Liver (tissue), 9 donors: ENCODE data around the gene BCAS1. TPM values are rescaled to one million over a fixed set of nuclear protein-coding genes. Genes with fewer than 3 reads are reported as not detected.

Source experiments
- DNase-seq: peaks from one replicate; pipeline ENCODE4 v3.0.0-alpha.2; 2017; ENCODE audit warnings: low spot score
- H3K27ac ChIP-seq, 2 donors: one replicate each; pipeline ENCODE4 v1.7.0; 2013; ENCODE audit warnings: inconsistent platforms in 2 of 2, low read length in 2 of 2, control low read depth in 1 of 2, low read depth in 1 of 2, mild to moderate bottlenecking in 1 of 2
- H3K27me3 ChIP-seq, 4 donors: one replicate each; pipeline versions ENCODE4 v1.6.1 to v1.7.0; 2013; ENCODE audit warnings: low read length in 3 of 4, inconsistent platforms in 1 of 4, mild to moderate bottlenecking in 1 of 4, moderate library complexity in 1 of 4; ENCODE audit not compliant: control insufficient read depth in 4 of 4, insufficient read depth in 4 of 4
- H3K36me3 ChIP-seq, 4 donors: one replicate each; pipeline versions ENCODE4 v1.6.1 to v1.7.0; 2013; ENCODE audit warnings: low read length in 3 of 4, mild to moderate bottlenecking in 3 of 4, low read depth in 1 of 4, moderate library complexity in 1 of 4; ENCODE audit not compliant: control insufficient read depth in 4 of 4, insufficient read depth in 3 of 4
- H3K4me1 ChIP-seq, 4 donors: one replicate each; pipeline versions ENCODE4 v1.6.1 to v1.7.0; 2013; ENCODE audit warnings: low read length in 3 of 4, mild to moderate bottlenecking in 3 of 4, moderate library complexity in 1 of 4; ENCODE audit not compliant: control insufficient read depth in 4 of 4, insufficient read depth in 4 of 4
- H3K4me3 ChIP-seq, 3 donors: one replicate each; pipeline versions ENCODE4 v1.6.1 to v1.7.0; 2013; ENCODE audit warnings: low read length in 3 of 3, control low read depth in 1 of 3, low read depth in 1 of 3, mild to moderate bottlenecking in 1 of 3
- H3K9ac ChIP-seq, 2 donors: one replicate each; pipeline ENCODE4 v1.7.0; 2013; ENCODE audit warnings: low read length in 2 of 2, mild to moderate bottlenecking in 2 of 2, moderate library complexity in 2 of 2, control low read depth in 1 of 2, low read depth in 1 of 2
- H3K9me3 ChIP-seq, 4 donors: one replicate each; pipeline versions ENCODE4 v1.6.1 to v1.7.0; 2013; ENCODE audit warnings: low read length in 3 of 4; ENCODE audit not compliant: control insufficient read depth in 4 of 4
- ATF3 ChIP-seq: IDR thresholded peaks from 2 replicates; pipeline ENCODE4 v1.6.1; 2016; ENCODE audit warnings: antibody characterized with exemption
- CTCF ChIP-seq: fragments of 150-350 bp; IDR thresholded peaks from 2 replicates; pipeline ENCODE4 v1.5.1; 2017; ENCODE audit warnings: improper control_type of control experiment, low read depth, low read length; ENCODE audit not compliant: missing input control
- EGR1 ChIP-seq, 2 donors: IDR thresholded peaks; 2 replicates each; pipeline ENCODE4 v1.6.1; 2016 to 2018; ENCODE audit warnings: antibody characterized with exemption in 2 of 2, low read depth in 2 of 2
- FOXA1 ChIP-seq: IDR thresholded peaks from 2 replicates; pipeline ENCODE4 v1.6.1; 2016; ENCODE audit warnings: antibody characterized with exemption
- HNF4A ChIP-seq, 2 donors: conservative IDR thresholded peaks; 2 replicates each; pipeline ENCODE4 v1.6.1; 2016; ENCODE audit warnings: antibody characterized with exemption in 2 of 2, mild to moderate bottlenecking in 2 of 2
- NR2F2 ChIP-seq: IDR thresholded peaks from 2 replicates; pipeline ENCODE4 v1.6.1; 2016; ENCODE audit warnings: antibody characterized with exemption
- RAD21 ChIP-seq, 2 donors: IDR thresholded peaks; 2 replicates each; pipeline ENCODE4 v1.6.1; 2016; ENCODE audit warnings: antibody characterized with exemption in 2 of 2, mild to moderate bottlenecking in 2 of 2
- REST ChIP-seq: IDR thresholded peaks from 2 replicates; pipeline ENCODE4 v1.6.1; 2016; ENCODE audit warnings: antibody characterized with exemption, mild to moderate bottlenecking
- SP1 ChIP-seq: IDR thresholded peaks from 2 replicates; pipeline ENCODE4 v1.6.1; 2018; ENCODE audit warnings: antibody characterized with exemption, mild to moderate bottlenecking
- YY1 ChIP-seq: IDR thresholded peaks from 2 replicates; pipeline ENCODE4 v1.6.1; 2016; ENCODE audit warnings: antibody characterized with exemption, mild to moderate bottlenecking
- ZBTB33 ChIP-seq: IDR thresholded peaks from 2 replicates; pipeline ENCODE4 v1.6.1; 2016; ENCODE audit warnings: antibody characterized with exemption
- WGBS: extraction: QIAGEN DNeasy Blood & Tissue Kit; methylation state at CpG from one replicate; pipeline ENCODE4 v1.1.7; 2013; 5-methylcytosine and 5-hydroxymethylcytosine counted together
- polyA plus RNA-seq, 2 donors: library from polyadenylated mRNA; stranded (reverse) in 1 of 2; unstranded in 1 of 2; fragments of 200-250 nt in 1 of 2; fragments of >200 nt in 1 of 2; fragmentation: Nextera tagmentation in 1 of 2; extraction: Ambion mirVana in 1 of 2; gene quantifications; one replicate each; pipeline versions ENCODE4 v1.2.1 to v1.2.3, GENCODE V29; 2013 to 2015
- total RNA-seq, 2 donors: library from RNA; depleted of rRNA; stranded (reverse); fragments of >200 nt; gene quantifications; one replicate each; pipeline ENCODE4 v1.2.3, GENCODE V29; 2014
- donor health status: healthy.
- donor health status: healthy.
- donor health status: healthy.
- donor health status: healthy.
- donor health status: healthy.

BCAS1 gene
- total and polyA plus RNA-seq, 4 donors, result under 0.01 to 0.93 (median 0.04) TPM

GRCh38 chr20:54015496-54015895, 54.9 kb downstream of the BCAS1 start:
- TF ChIP-seq ZBTB33 (no peak), FOXA1 (no peak), EGR1 (IDR thresholded peaks at IDR 0.05; ENCODE audit: low read depth in 2 of 2) (no peak), YY1 (no peak), HNF4A (conservative IDR thresholded peaks at IDR 0.05) (no peak), CTCF (no peak), RAD21 (IDR thresholded peaks at IDR 0.05) (no peak), REST (no peak)
- Histone ChIP-seq H3K27me3 (no peaks in the 10 kb centered on the region), H3K4me3 (no peak overlapping the region), H3K9ac (no peak overlapping the region), H3K4me1 (no peaks in the 10 kb centered on the region), H3K36me3 (no peaks in the 10 kb centered on the region), H3K9me3 (no peaks in the 10 kb centered on the region), H3K27ac (no peak overlapping the region)
- WGBS, result 84% methylated on average over 1 of the region's 1 CpG
- no peak for DNase-seq

- Histone ChIP-seq H3K9ac (no peak overlapping the region), H3K27ac (no peak overlapping the region), H3K4me3 (no peak overlapping the region), H3K36me3 (no peaks in the 10 kb centered on the region), H3K9me3 (no peaks in the 10 kb centered on the region), H3K27me3 (no peaks in the 10 kb centered on the region), H3K4me1 (no peaks in the 10 kb centered on the region)
- no peak for DNase-seq
- TF ChIP-seq SP1 (no peak), EGR1 (IDR thresholded peaks at IDR 0.05; ENCODE audit: low read depth in 2 of 2) (no peak), REST (no peak), NR2F2 (no peak), ATF3 (no peak)
- WGBS, result 81% methylated on average over 7 of the region's 7 CpGs
Measured at GRCh38 chr20:54014293-54014926, 56.0 kb downstream of the BCAS1 start.
